GM23338 (cell line): ENCODE results near the gene CLPTM1L. TPM values are rescaled to one million over a fixed set of nuclear protein-coding genes. Genes with fewer than 3 reads are reported as not detected.

Source experiments
- ATAC-seq: fragments of 200-7000 bp; cut with Tn5 transposase; 3 replicates; pipeline ENCODE4 v1.9.1; 2020
- DNase-seq: peaks from one replicate; pipeline ENCODE4 v3.0.0-alpha.2; 2015; ENCODE audit warnings: low spot score
- H2AFZ ChIP-seq: fragments of 200-600 bp; sonication (generic); 2 replicates; pipeline ENCODE4 v1.8.0; 2016; ENCODE audit warnings: antibody characterized with exemption, mild to moderate bottlenecking, moderate library complexity
- H3F3A ChIP-seq: fragments of 200-600 bp; sonication (generic); replicated peaks from 2 replicates; pipeline ENCODE4 v1.8.0; 2017; ENCODE audit warnings: antibody characterized with exemption, mixed run types, low read depth
- H3K27ac ChIP-seq: fragments of 200-600 bp; sonication (generic); 2 replicates; pipeline ENCODE4 v1.6.1; 2016; ENCODE audit warnings: low read depth
- H3K27me3 ChIP-seq: fragments of 200-600 bp; sonication (generic); 2 replicates; pipeline ENCODE4 v1.8.0; 2016; ENCODE audit warnings: mild to moderate bottlenecking, mixed run types, moderate library complexity; ENCODE audit not compliant: insufficient read depth
- H3K36me3 ChIP-seq: fragments of 200-600 bp; sonication (generic); 2 replicates; pipeline ENCODE4 v1.8.0; 2016; ENCODE audit warnings: mild to moderate bottlenecking; ENCODE audit not compliant: insufficient read depth
- H3K4me1 ChIP-seq: fragments of 200-600 bp; sonication (generic); 2 replicates; pipeline ENCODE4 v1.8.0; 2016; ENCODE audit warnings: mild to moderate bottlenecking, moderate library complexity; ENCODE audit not compliant: insufficient read depth
- H3K4me2 ChIP-seq: fragments of 200-600 bp; sonication (generic); 2 replicates; pipeline ENCODE4 v1.7.1; 2017; ENCODE audit warnings: mixed run types
- H3K4me3 ChIP-seq: fragments of 200-600 bp; sonication (generic); 2 replicates; pipeline ENCODE4 v1.6.1; 2016; ENCODE audit warnings: mixed run types
- H3K79me2 ChIP-seq: fragments of 200-600 bp; sonication (generic); replicated peaks from 2 replicates; pipeline ENCODE4 v1.8.0; 2017; ENCODE audit warnings: mild to moderate bottlenecking; ENCODE audit not compliant: insufficient read depth
- H3K9me2 ChIP-seq: fragments of 200-600 bp; sonication (generic); 2 replicates; pipeline ENCODE4 v1.8.0; 2017; ENCODE audit not compliant: insufficient read depth
- H4K20me1 ChIP-seq: fragments of 200-600 bp; sonication (generic); replicated peaks from 2 replicates; pipeline ENCODE4 v1.8.0; 2017; ENCODE audit warnings: mild to moderate bottlenecking; ENCODE audit not compliant: insufficient read depth
- H3K27ac Mint-ChIP-seq: 2 replicates; pipeline ENCODE4 v1.8.0; 2020; ENCODE audit warnings: inconsistent platforms, mild to moderate bottlenecking, moderate library complexity, mixed read lengths
- H3K27me3 Mint-ChIP-seq: 3 replicates; pipeline ENCODE4 v1.8.0; 2022; ENCODE audit warnings: low read depth, mild to moderate bottlenecking, moderate library complexity, mixed read lengths, inconsistent platforms; ENCODE audit not compliant: insufficient read depth, poor library complexity
- H3K36me3 Mint-ChIP-seq: 3 replicates; pipeline ENCODE4 v1.8.0; 2021; ENCODE audit warnings: low read depth, mild to moderate bottlenecking, inconsistent platforms, moderate library complexity, mixed read lengths
- H3K4me1 Mint-ChIP-seq: 3 replicates; pipeline ENCODE4 v1.8.0; 2020; ENCODE audit warnings: mild to moderate bottlenecking, inconsistent platforms, mixed read lengths
- H3K4me3 Mint-ChIP-seq: 3 replicates; pipeline ENCODE4 v1.8.0; 2021; ENCODE audit warnings: moderate library complexity, mild to moderate bottlenecking, inconsistent platforms, mixed read lengths
- H3K9me3 Mint-ChIP-seq: 3 replicates; pipeline ENCODE4 v1.8.0; 2020; ENCODE audit warnings: moderate library complexity, mild to moderate bottlenecking, inconsistent platforms, mixed read lengths
- CREB1 ChIP-seq: fragments of 250-450 bp; sonication (Bioruptor Pico); IDR thresholded peaks from 2 replicates; pipeline ENCODE4 v1.5.0; 2020; ENCODE audit warnings: low read depth, mild to moderate bottlenecking, moderate library complexity
- EZH2 ChIP-seq: fragments of 200-600 bp; sonication (generic); IDR thresholded peaks from one replicate; pipeline ENCODE4 v1.8.0; 2017; ENCODE audit warnings: antibody characterized with exemption, mild to moderate bottlenecking, low read depth; ENCODE audit not compliant: unreplicated experiment
- EZH2phosphoT487 ChIP-seq: fragments of 200-600 bp; sonication (generic); IDR thresholded peaks from one replicate; pipeline ENCODE4 v1.8.1; 2018; ENCODE audit warnings: antibody characterized with exemption; ENCODE audit not compliant: unreplicated experiment
- JUNB ChIP-seq: IDR thresholded peaks from one replicate; pipeline ENCODE4 v1.6.1; 2016; ENCODE audit warnings: antibody characterized with exemption; ENCODE audit not compliant: unreplicated experiment
- NANOG ChIP-seq: IDR thresholded peaks from 2 replicates; pipeline ENCODE4 v1.6.1; 2016; ENCODE audit warnings: antibody characterized with exemption, borderline replicate concordance
- POLR2AphosphoS5 ChIP-seq: IDR thresholded peaks from 2 replicates; pipeline ENCODE4 v1.6.1; 2016; ENCODE audit warnings: antibody characterized with exemption, low read depth
- STAT1 ChIP-seq: IDR thresholded peaks from one replicate; pipeline ENCODE4 v1.6.1; 2016; ENCODE audit warnings: antibody characterized with exemption; ENCODE audit not compliant: unreplicated experiment
- ZNF114 ChIP-seq: fragments of 250-450 bp; sonication (Bioruptor Pico); IDR thresholded peaks from 2 replicates; pipeline ENCODE4 v1.5.0; 2020; ENCODE audit warnings: mild to moderate bottlenecking, moderate library complexity
- ZNF331 ChIP-seq: fragments of 250-450 bp; sonication (Bioruptor Pico); IDR thresholded peaks from 2 replicates; pipeline ENCODE4 v1.5.0; 2020; ENCODE audit warnings: low read depth, mild to moderate bottlenecking, moderate library complexity
- polyA plus RNA-seq: library from polyadenylated mRNA; unstranded; fragments of >200 nt; fragmentation: Nextera tagmentation; extraction: Ambion mirVana; gene quantifications from 2 replicates; pipeline ENCODE4 v1.2.1, GENCODE V29; 2016
- total RNA-seq: library from RNA; depleted of rRNA; stranded (reverse); fragments of >200 nt; shearing (Covaris generic); gene quantifications from 2 replicates; pipeline ENCODE4 v1.2.3, GENCODE V29; 2014
- TF ChIP-seq, protein P1 (sequence below), 2 experiments: fragments of 200-600 bp in 1 of 2; sonication (generic) in 1 of 2; conservative IDR thresholded peaks; 2 replicates each; pipeline versions ENCODE4 v1.5.1 to v1.6.1; 2016 to 2017; ENCODE audit warnings: antibody characterized with exemption in 2 of 2, low read depth in 2 of 2, mild to moderate bottlenecking in 2 of 2, moderate library complexity in 1 of 2
- TF ChIP-seq, protein P2 (sequence below): IDR thresholded peaks from one replicate; pipeline ENCODE4 v1.6.1; 2018; ENCODE audit warnings: antibody characterized with exemption; ENCODE audit not compliant: unreplicated experiment
- TF ChIP-seq, protein P3 (sequence below): IDR thresholded peaks from 2 replicates; pipeline ENCODE4 v1.6.1; 2016; ENCODE audit warnings: antibody characterized with exemption

CLPTM1L gene
- total and polyA plus RNA-seq, 2 experiments from 2014 or later, result 39.9 to 110 TPM

DNA sequence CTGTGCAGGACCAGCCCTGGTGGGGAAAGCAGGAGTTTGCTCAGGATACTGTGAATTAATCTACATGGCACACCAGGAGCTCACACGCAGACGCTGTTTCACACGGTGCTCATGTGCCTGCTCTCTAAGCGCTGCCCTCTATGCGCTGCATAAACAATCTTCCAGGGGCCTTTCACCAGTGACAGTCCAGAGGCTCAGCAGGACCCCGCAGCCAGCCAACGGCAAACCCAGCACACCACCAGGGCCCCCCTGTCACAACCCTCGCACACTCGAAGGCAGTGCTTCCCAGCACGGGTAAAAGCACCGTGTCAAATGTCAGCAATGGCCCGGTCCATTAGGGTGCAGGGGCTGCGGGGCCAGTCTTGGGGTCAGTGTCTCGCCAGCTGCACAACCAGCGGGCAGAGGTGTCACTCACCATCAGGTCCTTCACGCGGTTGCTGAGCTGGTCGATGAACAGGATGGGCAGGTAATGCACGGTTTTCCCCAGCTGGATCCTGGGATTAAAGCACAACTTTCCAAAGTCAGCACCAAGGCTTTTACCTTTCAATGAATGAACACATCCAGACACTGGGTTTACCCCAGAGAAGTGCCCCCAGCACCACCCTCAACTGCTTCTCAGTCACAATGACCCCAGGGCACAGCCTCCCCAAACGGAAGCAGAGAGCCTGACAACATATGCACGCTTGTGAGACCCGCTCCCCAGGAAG, 7.3 kb downstream of the CLPTM1L start:
- H3F3A ChIP-seq, result no peaks in the 10 kb centered on the region

More for the DNA sequence above, 7.3 kb downstream of the CLPTM1L start:
- Histone ChIP-seq H3K27me3 (no peaks in the 10 kb centered on the region), H4K20me1 (peaks cover 16% of the 10 kb centered on the region), H3K79me2 (peaks cover 12% of the 10 kb centered on the region), H3K4me3 (no peak overlapping the region), H3K4me1 (no peaks in the 10 kb centered on the region), H3K27ac (no peak overlapping the region), H3K4me2 (no peak overlapping the region), H2AFZ (no peak overlapping the region), H3K9me2 (no peaks in the 10 kb centered on the region), H3K36me3 (peaks cover 33% of the 10 kb centered on the region)
- Mint-ChIP-seq H3K27ac (no peak overlapping the region), H3K9me3 (no peaks in the 10 kb centered on the region), H3K4me3 (no peak overlapping the region), H3K36me3 (peaks cover 81% of the 10 kb centered on the region), H3K27me3 (peaks cover 5% of the 10 kb centered on the region), H3K4me1 (no peaks in the 10 kb centered on the region)
- ATAC-seq (no peak), DNase-seq (no peak)
- TF ChIP-seq, protein P1, sequence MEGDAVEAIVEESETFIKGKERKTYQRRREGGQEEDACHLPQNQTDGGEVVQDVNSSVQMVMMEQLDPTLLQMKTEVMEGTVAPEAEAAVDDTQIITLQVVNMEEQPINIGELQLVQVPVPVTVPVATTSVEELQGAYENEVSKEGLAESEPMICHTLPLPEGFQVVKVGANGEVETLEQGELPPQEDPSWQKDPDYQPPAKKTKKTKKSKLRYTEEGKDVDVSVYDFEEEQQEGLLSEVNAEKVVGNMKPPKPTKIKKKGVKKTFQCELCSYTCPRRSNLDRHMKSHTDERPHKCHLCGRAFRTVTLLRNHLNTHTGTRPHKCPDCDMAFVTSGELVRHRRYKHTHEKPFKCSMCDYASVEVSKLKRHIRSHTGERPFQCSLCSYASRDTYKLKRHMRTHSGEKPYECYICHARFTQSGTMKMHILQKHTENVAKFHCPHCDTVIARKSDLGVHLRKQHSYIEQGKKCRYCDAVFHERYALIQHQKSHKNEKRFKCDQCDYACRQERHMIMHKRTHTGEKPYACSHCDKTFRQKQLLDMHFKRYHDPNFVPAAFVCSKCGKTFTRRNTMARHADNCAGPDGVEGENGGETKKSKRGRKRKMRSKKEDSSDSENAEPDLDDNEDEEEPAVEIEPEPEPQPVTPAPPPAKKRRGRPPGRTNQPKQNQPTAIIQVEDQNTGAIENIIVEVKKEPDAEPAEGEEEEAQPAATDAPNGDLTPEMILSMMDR (conservative IDR thresholded peaks at IDR 0.05; ENCODE audit: low read depth in 2 of 2), result no peak
- no peak for TF ChIP-seq EZH2phosphoT487
- no peak for TF ChIP-seq EZH2
- TF ChIP-seq, protein P2, sequence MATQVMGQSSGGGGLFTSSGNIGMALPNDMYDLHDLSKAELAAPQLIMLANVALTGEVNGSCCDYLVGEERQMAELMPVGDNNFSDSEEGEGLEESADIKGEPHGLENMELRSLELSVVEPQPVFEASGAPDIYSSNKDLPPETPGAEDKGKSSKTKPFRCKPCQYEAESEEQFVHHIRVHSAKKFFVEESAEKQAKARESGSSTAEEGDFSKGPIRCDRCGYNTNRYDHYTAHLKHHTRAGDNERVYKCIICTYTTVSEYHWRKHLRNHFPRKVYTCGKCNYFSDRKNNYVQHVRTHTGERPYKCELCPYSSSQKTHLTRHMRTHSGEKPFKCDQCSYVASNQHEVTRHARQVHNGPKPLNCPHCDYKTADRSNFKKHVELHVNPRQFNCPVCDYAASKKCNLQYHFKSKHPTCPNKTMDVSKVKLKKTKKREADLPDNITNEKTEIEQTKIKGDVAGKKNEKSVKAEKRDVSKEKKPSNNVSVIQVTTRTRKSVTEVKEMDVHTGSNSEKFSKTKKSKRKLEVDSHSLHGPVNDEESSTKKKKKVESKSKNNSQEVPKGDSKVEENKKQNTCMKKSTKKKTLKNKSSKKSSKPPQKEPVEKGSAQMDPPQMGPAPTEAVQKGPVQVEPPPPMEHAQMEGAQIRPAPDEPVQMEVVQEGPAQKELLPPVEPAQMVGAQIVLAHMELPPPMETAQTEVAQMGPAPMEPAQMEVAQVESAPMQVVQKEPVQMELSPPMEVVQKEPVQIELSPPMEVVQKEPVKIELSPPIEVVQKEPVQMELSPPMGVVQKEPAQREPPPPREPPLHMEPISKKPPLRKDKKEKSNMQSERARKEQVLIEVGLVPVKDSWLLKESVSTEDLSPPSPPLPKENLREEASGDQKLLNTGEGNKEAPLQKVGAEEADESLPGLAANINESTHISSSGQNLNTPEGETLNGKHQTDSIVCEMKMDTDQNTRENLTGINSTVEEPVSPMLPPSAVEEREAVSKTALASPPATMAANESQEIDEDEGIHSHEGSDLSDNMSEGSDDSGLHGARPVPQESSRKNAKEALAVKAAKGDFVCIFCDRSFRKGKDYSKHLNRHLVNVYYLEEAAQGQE, result no peak
- TF ChIP-seq ZNF331 (CRISPR knock-in tag), result no peak
- TF ChIP-seq NANOG, result no peak
- TF ChIP-seq STAT1, result no peak
- TF ChIP-seq JUNB, result no peak
- TF ChIP-seq, protein P3, sequence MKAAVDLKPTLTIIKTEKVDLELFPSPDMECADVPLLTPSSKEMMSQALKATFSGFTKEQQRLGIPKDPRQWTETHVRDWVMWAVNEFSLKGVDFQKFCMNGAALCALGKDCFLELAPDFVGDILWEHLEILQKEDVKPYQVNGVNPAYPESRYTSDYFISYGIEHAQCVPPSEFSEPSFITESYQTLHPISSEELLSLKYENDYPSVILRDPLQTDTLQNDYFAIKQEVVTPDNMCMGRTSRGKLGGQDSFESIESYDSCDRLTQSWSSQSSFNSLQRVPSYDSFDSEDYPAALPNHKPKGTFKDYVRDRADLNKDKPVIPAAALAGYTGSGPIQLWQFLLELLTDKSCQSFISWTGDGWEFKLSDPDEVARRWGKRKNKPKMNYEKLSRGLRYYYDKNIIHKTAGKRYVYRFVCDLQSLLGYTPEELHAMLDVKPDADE, result no peak
- no peak for TF ChIP-seq POLR2AphosphoS5
- TF ChIP-seq ZNF114, result no peak
- TF ChIP-seq CREB1 (CRISPR knock-in tag), result no peak
